GM21447 (cell line): ENCODE measurements around the gene SRSF9.
"Not testable (repeated sequence)": the region's sequence is repeated elsewhere in the genome, so short reads cannot be mapped to it uniquely, and the experiment has no call there.

ENCODE experiments used
- ATAC-seq: cut with Tn5 transposase; IDR thresholded peaks from one replicate; pipeline ENCODE4 v1.9.1; 2021; ENCODE audit not compliant: unreplicated experiment

The SRSF9 gene, protein sequence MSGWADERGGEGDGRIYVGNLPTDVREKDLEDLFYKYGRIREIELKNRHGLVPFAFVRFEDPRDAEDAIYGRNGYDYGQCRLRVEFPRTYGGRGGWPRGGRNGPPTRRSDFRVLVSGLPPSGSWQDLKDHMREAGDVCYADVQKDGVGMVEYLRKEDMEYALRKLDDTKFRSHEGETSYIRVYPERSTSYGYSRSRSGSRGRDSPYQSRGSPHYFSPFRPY

DNA sequence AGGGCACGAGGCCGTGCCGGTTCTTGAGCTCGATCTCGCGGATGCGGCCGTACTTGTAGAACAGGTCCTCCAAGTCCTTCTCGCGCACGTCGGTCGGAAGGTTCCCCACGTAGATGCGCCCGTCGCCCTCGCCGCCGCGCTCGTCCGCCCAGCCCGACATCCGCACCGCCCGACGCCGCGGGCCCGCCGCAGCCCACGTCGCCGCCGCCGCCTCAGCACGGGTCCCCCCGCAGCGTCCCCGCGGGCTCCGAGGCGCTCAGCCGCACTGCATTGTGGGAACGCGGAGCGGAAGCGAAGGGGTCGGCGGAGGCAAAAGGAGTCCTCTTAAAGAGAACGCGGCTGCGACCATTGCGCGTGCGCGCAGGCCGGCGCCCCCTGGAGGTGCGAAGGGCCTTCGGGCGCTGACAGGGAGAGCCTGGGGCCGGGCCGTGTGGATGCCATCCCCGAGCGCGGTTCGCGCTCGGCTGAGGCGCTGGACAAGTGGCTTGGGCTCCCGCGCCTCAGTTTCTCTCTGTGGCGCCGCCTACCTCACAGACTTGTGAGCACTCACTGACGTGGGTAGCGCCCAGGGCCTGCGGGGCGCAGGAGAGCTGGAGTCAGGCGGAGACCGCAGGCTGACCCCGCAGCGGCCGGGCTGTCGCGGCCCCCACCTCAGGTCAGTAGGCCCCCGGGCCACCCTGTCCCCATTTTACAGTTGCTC, at the start of gene SRSF9:
Gene SRSF9, minus strand, starts transcription at position 299 of the 700 bp plus-strand sequence. Its CDS starts 139 bp downstream, at position 160.
- ATAC-seq = peak; percentile 81

GRCh38 chr12:120519324-120519723, 49.8 kb upstream of the SRSF9 start:
- not testable (repeated sequence) for ATAC-seq

DNA sequence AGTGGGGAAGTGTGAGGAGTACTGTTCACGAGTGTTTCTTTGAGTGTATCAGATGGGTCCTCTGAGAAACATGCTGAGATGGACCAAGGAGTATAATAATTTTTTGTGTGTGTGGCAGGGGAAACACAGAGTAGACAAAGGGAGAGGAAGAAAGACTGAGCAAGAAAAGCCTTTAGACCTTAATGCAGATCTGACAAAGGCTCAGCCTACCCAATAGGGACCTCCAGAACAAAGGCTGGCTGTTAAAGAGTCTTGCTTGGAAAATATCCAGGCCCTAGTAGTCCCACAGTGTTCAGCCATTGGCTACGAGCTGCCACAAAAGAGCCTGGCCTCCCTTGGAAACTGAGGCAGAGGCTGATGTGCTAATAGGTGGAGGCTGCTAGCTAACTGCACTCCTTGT, 45.9 kb upstream of the SRSF9 start:
- ATAC-seq = no peak

DNA sequence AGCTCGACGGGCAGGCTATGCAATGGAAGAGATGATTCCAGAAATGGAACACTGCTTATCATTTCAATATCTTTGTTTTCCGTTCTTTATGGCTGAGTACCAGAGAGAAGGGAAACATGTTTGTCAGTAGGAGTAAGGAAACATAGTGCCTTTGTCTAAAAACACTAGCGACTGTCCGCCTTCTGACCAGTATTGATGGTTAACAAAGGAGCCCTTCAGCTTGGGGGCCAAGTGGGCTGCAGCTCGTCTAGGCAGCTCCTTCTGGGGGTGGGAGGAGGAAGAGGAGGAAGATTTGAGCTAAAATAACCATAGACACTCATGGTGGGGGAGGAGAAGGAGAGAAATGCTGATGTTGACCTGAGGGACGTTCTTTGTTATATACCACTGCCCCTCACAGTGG, 44.5 kb upstream of the SRSF9 start:
- ATAC-seq = no peak

DNA sequence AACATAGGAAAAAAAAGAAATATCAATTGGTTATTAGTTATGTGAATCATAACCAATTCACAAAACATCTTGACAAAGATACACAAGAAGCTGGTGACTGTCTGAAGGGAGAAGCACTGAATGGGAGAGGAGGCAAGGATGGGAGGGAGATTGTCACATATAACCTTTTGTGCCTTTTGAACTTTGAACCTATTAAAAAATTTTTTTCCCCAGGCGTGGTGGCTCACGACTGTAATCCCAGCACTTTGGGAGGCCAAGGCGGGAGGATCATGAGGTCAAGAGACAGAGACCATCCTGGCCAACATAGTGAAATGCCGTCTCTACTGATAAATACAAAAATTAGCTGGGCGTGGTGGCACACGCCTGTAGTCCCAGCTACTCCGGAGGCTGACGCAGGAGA, 39.0 kb upstream of the SRSF9 start:
- no peak for ATAC-seq

- ATAC-seq = no peak
Measured at GRCh38 chr12:120504587-120504986, 35.0 kb upstream of the SRSF9 start.

GRCh38 chr12:120500581-120500980, 31.0 kb upstream of the SRSF9 start:
- no peak for ATAC-seq

DNA sequence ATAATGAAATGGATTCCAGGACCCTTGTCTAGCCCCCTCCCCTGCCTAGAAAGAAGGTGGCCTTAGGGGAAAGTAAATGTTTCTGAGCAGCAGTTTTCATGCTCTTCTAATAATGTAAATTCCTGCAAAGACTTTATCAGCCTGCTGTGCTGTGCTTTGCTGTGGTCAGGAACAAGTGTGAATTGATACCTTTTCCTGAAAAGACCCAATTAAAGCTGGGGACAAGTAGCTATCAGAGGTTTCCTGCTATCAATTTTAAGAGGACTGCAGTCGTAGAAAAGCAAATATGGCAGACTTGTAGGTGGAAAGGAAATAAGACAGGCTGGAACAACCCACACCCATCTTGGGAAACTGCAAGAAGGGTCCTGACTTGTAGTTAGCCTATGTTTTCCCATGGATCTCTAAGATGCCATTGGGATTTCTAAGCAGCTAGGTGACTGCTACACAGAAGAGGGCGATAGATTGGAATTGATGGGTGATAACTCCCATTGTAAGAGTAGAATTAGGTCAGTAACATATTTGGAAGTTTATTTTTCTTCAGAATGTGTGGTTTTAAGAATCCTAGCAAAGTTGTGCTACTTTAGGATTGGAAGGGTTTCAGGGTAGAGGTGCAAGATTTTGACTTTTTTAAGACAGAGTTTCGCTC, 29.4 kb upstream of the SRSF9 start:
- no peak for ATAC-seq

DNA sequence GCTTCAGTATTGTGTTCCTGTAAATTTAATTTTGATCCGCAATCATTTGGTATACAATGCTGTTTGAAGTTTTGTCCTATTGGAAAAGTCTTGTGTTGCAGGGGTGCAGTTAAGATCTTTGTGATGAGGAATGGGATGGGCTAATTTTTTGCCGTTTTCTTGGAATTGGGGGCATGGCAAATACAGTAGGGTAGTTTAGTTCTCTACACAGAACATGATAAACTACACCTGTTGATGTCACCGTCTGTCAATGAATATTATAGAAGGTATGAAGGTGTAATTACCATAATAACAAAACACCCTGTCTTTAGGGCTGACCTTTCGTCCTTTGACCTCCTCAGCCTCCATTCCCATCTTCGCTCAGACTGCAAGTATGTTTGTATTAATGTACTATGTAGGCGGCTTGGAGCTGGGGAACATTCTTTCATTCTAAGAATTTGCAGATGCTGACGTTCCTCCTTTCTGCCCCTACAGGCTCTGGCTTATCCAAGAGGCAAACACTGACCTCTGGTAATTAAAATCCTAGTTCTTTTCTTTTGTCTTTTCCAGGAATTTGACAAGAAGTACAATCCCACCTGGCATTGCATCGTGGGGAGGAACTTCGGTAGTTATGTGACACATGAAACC, 28.1 kb upstream of the SRSF9 start:
- ATAC-seq = no peak

GRCh38 chr12:120496413-120497340, 27.1 kb upstream of the SRSF9 start:
- peak; percentile 21 for ATAC-seq

DNA sequence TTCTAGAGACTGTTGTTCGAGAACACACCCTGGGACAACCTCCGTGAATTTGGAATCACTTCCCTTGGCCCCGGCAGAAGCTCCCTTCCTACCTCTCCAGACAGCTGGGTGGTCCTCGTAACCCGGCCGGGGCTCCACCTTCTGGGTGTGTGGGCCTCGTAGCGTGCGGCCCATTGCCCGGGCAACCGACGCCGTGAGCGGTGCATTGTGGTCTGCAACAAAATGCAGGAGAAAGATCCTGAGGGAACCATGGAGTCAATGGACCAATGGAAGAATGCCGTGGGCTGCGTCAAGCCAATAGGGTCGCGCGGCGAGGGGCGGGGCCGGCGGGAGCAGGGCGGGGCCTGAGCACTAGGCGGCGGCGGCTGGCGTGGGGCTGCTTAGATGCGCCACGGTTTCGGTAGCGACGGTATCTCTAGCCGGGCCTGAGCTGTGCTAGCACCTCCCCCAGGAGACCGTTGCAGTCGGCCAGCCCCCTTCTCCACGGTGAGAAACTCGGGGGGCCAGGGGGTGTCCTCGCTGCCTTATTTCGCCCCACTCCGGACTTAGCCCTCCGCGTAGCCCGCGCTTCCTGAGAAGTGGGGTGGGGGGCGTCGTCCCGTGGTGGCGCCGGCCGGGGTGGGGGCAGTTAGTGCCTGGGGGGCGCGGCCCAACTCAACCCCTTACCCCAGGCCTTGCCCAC, 26.3 kb upstream of the SRSF9 start, which contains the start of gene DYNLL1:
Gene DYNLL1, plus strand, starts transcription at position 383 of the 682 bp plus-strand sequence. CDS start 309 bp downstream, outside the sequence.
- ATAC-seq = peak; percentile 94

DNA sequence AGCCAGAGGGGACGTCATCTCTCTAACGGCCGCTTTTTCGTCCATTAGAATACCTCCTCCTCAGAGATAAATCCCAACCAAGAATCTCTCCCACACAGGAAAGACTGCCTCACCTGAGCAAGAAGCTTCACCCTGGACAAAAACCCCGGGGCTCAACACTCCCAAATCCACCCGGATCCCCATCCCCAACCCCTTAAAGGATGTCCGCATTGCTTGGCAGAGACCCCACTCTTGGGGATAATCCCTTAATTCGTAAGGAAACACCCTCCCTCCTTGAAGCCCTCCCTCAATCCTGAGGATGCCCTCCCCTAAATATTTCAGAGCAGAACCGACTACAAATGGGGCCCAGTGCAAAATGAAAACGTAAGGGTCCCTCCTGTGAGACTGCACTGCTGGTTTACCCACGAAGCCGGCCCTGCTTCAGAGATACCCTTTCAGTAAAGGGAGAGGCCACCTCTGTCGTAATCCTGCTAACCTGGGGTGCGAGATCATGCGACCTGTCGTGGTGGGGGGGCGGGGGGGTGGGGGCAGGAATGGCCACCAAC, 25.7 kb upstream of the SRSF9 start:
- ATAC-seq = no peak

- no peak for ATAC-seq
Measured at GRCh38 chr12:120490833-120491512, 21.4 kb upstream of the SRSF9 start.

GRCh38 chr12:120490325-120490724, 20.8 kb upstream of the SRSF9 start:
- ATAC-seq = no peak

DNA sequence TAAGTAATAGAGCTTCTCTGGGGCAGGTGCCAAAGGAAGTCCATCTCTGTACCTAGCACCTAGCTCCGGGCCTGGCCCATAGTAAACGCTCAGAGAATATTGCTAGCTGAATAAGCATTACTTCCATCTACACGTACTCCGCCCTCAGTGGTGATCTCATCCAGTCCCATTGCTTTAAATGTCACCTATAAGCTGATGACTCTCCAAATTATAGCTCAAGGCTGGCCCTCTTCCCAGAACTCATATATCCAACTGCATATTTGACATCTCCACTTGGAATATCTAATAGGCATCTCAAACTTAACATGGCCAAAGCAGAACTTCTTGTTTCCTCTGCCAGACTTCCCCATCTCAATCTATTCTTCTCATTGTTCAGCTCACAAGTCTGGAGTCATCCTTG, 19.5 kb upstream of the SRSF9 start:
- ATAC-seq = no peak

GRCh38 chr12:120488057-120488640, 18.6 kb upstream of the SRSF9 start:
- no peak for ATAC-seq

DNA sequence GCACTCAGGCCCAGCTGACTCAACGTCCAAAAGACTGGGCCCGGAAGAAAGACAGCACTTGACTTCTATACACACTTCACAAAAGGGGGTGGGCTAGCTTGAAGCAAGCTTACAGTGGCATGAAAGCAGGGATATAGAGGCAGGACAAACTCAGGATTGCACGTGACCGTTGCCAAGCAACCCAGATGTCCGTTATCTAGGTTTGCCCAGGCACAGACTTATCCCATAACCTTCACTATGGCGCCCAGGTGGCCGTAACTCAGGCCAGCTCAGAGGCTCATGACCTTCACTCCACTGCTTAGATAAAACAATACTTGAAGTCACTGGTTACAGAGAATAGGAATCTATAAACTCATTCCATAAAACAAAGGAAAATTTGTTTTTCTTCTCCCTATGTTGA, 18.0 kb upstream of the SRSF9 start:
- not testable (repeated sequence) for ATAC-seq

DNA sequence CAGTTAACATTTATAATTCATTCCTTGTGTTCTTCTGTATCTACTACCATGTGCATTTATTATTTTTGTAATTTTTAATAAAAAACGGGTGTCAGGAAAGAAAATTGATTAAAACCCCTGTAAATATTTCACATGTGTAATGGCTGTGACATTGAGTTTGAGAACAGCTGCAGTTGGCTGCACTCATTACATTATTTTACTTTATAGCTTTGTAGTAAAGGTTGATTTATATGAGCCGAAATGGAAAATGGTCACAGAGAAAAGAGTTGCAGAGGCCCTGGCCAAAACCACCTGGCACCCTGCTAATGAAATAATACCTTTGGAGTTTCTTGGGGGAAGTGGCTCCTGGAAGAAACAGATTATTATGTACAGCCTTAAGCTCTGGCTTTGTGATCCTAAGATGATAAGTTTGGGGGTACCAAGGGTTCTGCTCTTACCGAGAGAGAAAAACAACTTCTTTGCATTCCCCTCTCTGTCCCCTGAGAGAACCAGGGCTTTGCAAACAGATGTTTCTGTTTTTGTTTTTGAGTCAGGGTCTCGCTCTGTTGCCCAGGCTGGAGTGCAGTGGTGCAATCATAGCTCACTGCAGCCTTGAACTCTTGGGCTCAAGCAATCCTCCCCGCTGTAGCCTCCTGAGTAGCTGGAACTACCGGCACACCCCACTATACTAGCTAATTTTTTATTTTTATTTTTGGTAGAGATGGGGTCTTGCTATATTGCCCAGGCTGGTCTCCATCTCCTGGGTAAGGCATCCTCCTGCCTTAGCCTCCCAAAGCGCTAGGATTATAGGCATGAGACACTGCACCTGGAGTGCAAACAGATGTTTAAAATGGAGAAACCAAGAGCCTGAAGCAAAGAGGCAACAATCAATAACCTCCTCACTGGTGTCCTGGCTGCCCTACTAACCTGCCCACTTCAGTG, 16.7 kb upstream of the SRSF9 start:
- no peak for ATAC-seq
